ENCODE measurements around the gene DNAJB13. TPM values are rescaled to one million over a fixed set of nuclear protein-coding genes. Genes with fewer than 3 reads are reported as not detected.
A peak's percentile ranks its signal among the peaks of the same experiment; 100 is the strongest.

DNAJB13 gene
- total and polyA plus RNA-seq, 2 experiments from 2014 or later, result 0.41 TPM; not detected in 1

GRCh38 chr11:73913472-73913871 is 37.4 kb upstream of the DNAJB13 start:
- Histone ChIP-seq H3K4me3 (no peak overlapping the region), H3K27me3 (replicated peaks; ENCODE audit: insufficient read depth) (no peaks in the 10 kb centered on the region), H3K27ac (no peak overlapping the region), H3K9me3 (ENCODE audit: low read depth) (no peaks in the 10 kb centered on the region), H3K9ac (no peak overlapping the region), H3F3A (ENCODE audit: insufficient read depth) (peaks cover 4% of the 10 kb centered on the region; the same call in 1 of the 2 replicates), H4K20me1 (ENCODE audit: insufficient read depth) (no peaks in the 10 kb centered on the region), H3K9me2 (ENCODE audit: insufficient read depth) (no peaks in the 10 kb centered on the region), H2AFZ (no peak overlapping the region), H3K79me2 (ENCODE audit: insufficient read depth) (no peaks in the 10 kb centered on the region), H3K4me1 (ENCODE audit: insufficient read depth) (no peaks in the 10 kb centered on the region), H3K36me3 (ENCODE audit: low read depth) (peaks cover 9% of the 10 kb centered on the region; the same call in 1 of the 2 replicates), H3K4me2 (ENCODE audit: unreplicated experiment) (no peak overlapping the region)
- in situ Hi-C loops (cut with MboI), result no loop called here
- DNase-seq, result no peak
- TF ChIP-seq EZH2phosphoT487 (IDR thresholded peaks at IDR 0.05; ENCODE audit: insufficient read depth, low read depth) (no peak), EZH2 (IDR thresholded peaks at IDR 0.05; ENCODE audit: insufficient read depth, poor library complexity, severe bottlenecking) (no peak)

DNA sequence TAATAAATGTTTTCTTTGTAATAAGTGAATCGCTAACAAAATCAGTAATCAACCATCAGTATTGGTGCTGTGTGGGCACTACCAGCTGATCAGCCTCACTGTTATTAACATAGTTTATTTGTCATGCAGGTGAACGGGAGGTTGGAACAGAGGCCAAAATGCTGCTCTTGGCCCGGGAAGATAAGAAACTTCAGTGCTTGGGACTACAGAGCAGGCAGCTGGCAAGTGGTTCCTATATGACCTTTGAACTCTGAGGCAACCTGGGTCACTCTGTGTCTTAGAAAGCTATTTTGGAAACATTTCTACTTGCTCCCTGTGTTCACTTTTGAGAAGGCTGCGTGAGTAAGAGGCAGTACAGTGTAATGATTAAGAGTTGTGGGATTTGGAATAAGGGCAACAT is 36.5 kb upstream of the DNAJB13 start:
- WGBS, 2 experiments (ENCODE audit: low coverage in 1 of 2, low lambda C conversion rate in 2 of 2, missing lambda C conversion rate in 2 of 2), result 85 to 89% methylated on average over 4 of the region's 4 CpGs
- H3K36me3 ChIP-seq (ENCODE audit: low read depth), result peaks cover 15% of the 10 kb centered on the region; the same call in 1 of the 2 replicates
- H2AFZ ChIP-seq, result no peak overlapping the region
- DNase-seq, result no peak
- no peaks in the 10 kb centered on the region for H3K9me3 ChIP-seq (ENCODE audit: low read depth)
- no peaks in the 10 kb centered on the region for H4K20me1 ChIP-seq (ENCODE audit: insufficient read depth)
- TF ChIP-seq EZH2 (IDR thresholded peaks at IDR 0.05; ENCODE audit: insufficient read depth, poor library complexity, severe bottlenecking) (no peak), EZH2phosphoT487 (IDR thresholded peaks at IDR 0.05; ENCODE audit: insufficient read depth, low read depth) (no peak)
- in situ Hi-C loops (cut with MboI), result no loop called here
- no peaks in the 10 kb centered on the region for H3K4me1 ChIP-seq (ENCODE audit: insufficient read depth)
- H3K9ac ChIP-seq, result no peak overlapping the region
- H3K27me3 ChIP-seq (replicated peaks; ENCODE audit: insufficient read depth), result no peaks in the 10 kb centered on the region
- no peak overlapping the region for H3K4me2 ChIP-seq (ENCODE audit: unreplicated experiment)
- no peaks in the 10 kb centered on the region for H3K79me2 ChIP-seq (ENCODE audit: insufficient read depth)
- peaks cover 4% of the 10 kb centered on the region; the same call in 1 of the 2 replicates for H3F3A ChIP-seq (ENCODE audit: insufficient read depth)
- no peak overlapping the region for H3K4me3 ChIP-seq
- no peak overlapping the region for H3K27ac ChIP-seq
- H3K9me2 ChIP-seq (ENCODE audit: insufficient read depth), result no peaks in the 10 kb centered on the region

- H3K4me2 ChIP-seq (ENCODE audit: unreplicated experiment), result no peak overlapping the region
- DNase-seq, result peak; percentile 63
- no peaks in the 10 kb centered on the region for H3K4me1 ChIP-seq (ENCODE audit: insufficient read depth)
- in situ Hi-C loops (cut with MboI), result no loop called here
- 54 to 69% methylated on average over 1 of the region's 1 CpG for WGBS, 2 experiments (ENCODE audit: low coverage in 1 of 2, low lambda C conversion rate in 2 of 2, missing lambda C conversion rate in 2 of 2)
- H3K27ac ChIP-seq, result no peak overlapping the region
- H3K79me2 ChIP-seq (ENCODE audit: insufficient read depth), result no peaks in the 10 kb centered on the region
- H3K9ac ChIP-seq, result no peak overlapping the region
- TF ChIP-seq EZH2phosphoT487 (IDR thresholded peaks at IDR 0.05; ENCODE audit: insufficient read depth, low read depth), result no peak
- TF ChIP-seq EZH2 (IDR thresholded peaks at IDR 0.05; ENCODE audit: insufficient read depth, poor library complexity, severe bottlenecking), result no peak
- no peak overlapping the region for H3K4me3 ChIP-seq
- no peak overlapping the region for H2AFZ ChIP-seq
- peaks cover 4% of the 10 kb centered on the region; the same call in 1 of the 2 replicates for H3F3A ChIP-seq (ENCODE audit: insufficient read depth)
- H3K9me3 ChIP-seq (ENCODE audit: low read depth), result no peaks in the 10 kb centered on the region
- H3K36me3 ChIP-seq (ENCODE audit: low read depth), result peaks cover 20% of the 10 kb centered on the region; the same call in 1 of the 2 replicates
- no peaks in the 10 kb centered on the region for H3K27me3 ChIP-seq (replicated peaks; ENCODE audit: insufficient read depth)
- no peaks in the 10 kb centered on the region for H4K20me1 ChIP-seq (ENCODE audit: insufficient read depth)
- no peaks in the 10 kb centered on the region for H3K9me2 ChIP-seq (ENCODE audit: insufficient read depth)
Observed at GRCh38 chr11:73916435-73916834, 34.4 kb upstream of the DNAJB13 start.

DNA sequence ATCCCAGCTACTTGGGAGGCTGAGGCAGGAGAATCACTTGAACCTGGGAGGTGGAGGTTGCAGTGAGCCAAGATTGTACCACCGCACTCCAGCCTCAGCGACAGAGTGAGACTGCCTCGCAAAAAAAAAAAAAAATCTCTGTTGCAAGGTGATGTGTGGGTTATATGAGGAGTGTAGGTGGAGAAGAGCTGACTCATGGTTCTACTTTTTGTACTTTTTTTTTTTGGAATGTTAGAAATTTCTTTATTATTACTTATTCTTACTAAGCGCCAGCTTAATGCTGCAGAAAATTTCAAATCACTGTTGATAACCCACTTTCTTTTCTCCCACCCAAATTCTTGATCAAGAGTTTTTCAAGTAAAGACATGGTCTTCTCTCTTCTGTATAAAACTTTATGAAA is 29.6 kb upstream of the DNAJB13 start:
- WGBS, 2 experiments (ENCODE audit: low coverage in 1 of 2, low lambda C conversion rate in 2 of 2, missing lambda C conversion rate in 2 of 2), result 95 to 100% methylated on average over 4 of the region's 4 CpGs
- Histone ChIP-seq H3K4me1 (ENCODE audit: insufficient read depth) (no peaks in the 10 kb centered on the region), H3F3A (ENCODE audit: insufficient read depth) (no peaks in the 10 kb centered on the region), H3K36me3 (ENCODE audit: low read depth) (peaks cover 21% of the 10 kb centered on the region; the same call in 1 of the 2 replicates), H3K4me2 (ENCODE audit: unreplicated experiment) (no peak overlapping the region), H4K20me1 (ENCODE audit: insufficient read depth) (no peaks in the 10 kb centered on the region), H3K9me3 (ENCODE audit: low read depth) (no peaks in the 10 kb centered on the region), H3K9ac (no peak overlapping the region), H3K9me2 (ENCODE audit: insufficient read depth) (no peaks in the 10 kb centered on the region), H3K4me3 (no peak overlapping the region), H3K27me3 (replicated peaks; ENCODE audit: insufficient read depth) (no peaks in the 10 kb centered on the region), H2AFZ (no peak overlapping the region), H3K27ac (no peak overlapping the region), H3K79me2 (ENCODE audit: insufficient read depth) (no peaks in the 10 kb centered on the region)
- TF ChIP-seq EZH2 (IDR thresholded peaks at IDR 0.05; ENCODE audit: insufficient read depth, poor library complexity, severe bottlenecking) (no peak), EZH2phosphoT487 (IDR thresholded peaks at IDR 0.05; ENCODE audit: insufficient read depth, low read depth) (no peak)
- in situ Hi-C loops (cut with MboI), result no loop called here
- DNase-seq, result no peak

DNA sequence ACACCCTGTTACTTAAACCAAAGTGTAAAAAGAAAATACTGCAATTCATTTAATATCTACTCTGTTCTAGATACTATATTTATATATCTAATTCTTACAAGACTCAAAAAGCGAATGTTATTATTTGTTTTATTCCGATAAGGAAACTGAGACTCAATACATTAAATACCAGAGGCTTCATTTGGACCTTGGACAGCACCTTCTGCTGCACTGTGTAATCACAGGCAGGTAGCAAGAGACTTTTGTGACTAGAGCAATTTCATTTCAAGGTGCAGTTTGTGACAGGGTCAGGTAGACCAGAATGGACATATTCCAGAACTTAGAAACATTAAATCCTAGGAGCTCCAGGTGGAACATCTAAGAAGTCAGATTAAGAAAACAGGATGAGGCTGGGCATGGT is 21.4 kb upstream of the DNAJB13 start:
- no peak overlapping the region for H3K4me3 ChIP-seq
- no peak for TF ChIP-seq EZH2phosphoT487 (IDR thresholded peaks at IDR 0.05; ENCODE audit: insufficient read depth, low read depth)
- TF ChIP-seq EZH2 (IDR thresholded peaks at IDR 0.05; ENCODE audit: insufficient read depth, poor library complexity, severe bottlenecking), result no peak
- 95 to 99% methylated on average over 2 of the region's 2 CpGs for WGBS, 2 experiments (ENCODE audit: low coverage in 1 of 2, low lambda C conversion rate in 2 of 2, missing lambda C conversion rate in 2 of 2)

More for the DNA sequence above, 21.4 kb upstream of the DNAJB13 start:
- no peaks in the 10 kb centered on the region for H3K4me1 ChIP-seq (ENCODE audit: insufficient read depth)
- H3K36me3 ChIP-seq (ENCODE audit: low read depth), result 0 out of 2 replicates have a peak, but pooled peaks cover 5% of the 10 kb centered on the region
- H4K20me1 ChIP-seq (ENCODE audit: insufficient read depth), result no peaks in the 10 kb centered on the region
- H3K9ac ChIP-seq, result no peak overlapping the region
- no peak overlapping the region for H3K27ac ChIP-seq
- H3K27me3 ChIP-seq (replicated peaks; ENCODE audit: insufficient read depth), result no peaks in the 10 kb centered on the region
- H3K79me2 ChIP-seq (ENCODE audit: insufficient read depth), result no peaks in the 10 kb centered on the region
- no peaks in the 10 kb centered on the region for H3K9me2 ChIP-seq (ENCODE audit: insufficient read depth)
- 0 out of 2 replicates have a peak, but pooled peaks cover 5% of the 10 kb centered on the region for H3F3A ChIP-seq (ENCODE audit: insufficient read depth)
- DNase-seq, result no peak
- in situ Hi-C loops (cut with MboI), result no loop called here
- H3K9me3 ChIP-seq (ENCODE audit: low read depth), result no peaks in the 10 kb centered on the region
- H2AFZ ChIP-seq, result no peak overlapping the region
- H3K4me2 ChIP-seq (ENCODE audit: unreplicated experiment), result no peak overlapping the region

Measured in GM23248 (cell line).